A549 (cell line): ENCODE measurements around the gene CSNK1E. TPM values are rescaled to one million over a fixed set of nuclear protein-coding genes. Genes with fewer than 3 reads are reported as not detected.

ENCODE experiments used
- ATAC-seq, 2 experiments: fragments of 200-7000 bp in 1 of 2; fragments of >200 bp in 1 of 2; cut with Nextera tagmentation in 1 of 2; cut with Tn5 transposase in 1 of 2; 3 replicates each; pipeline versions ENCODE4 v1.8.0 to v1.9.1; 2018 to 2020; ENCODE audit warnings: mild to moderate bottlenecking in 1 of 2, moderate library complexity in 1 of 2
- CTCF ChIA-PET: fragments of 300-600 bp; sonication (Branson Sonifier 250); formaldehyde crosslinking; extraction: SDS; loops from one replicate; lab custom pipeline; 2021; ENCODE audit warnings: antibody characterized with exemption, inconsistent platforms; lab: Yijun Ruan, JAX
- POLR2A ChIA-PET: fragments of 350-600 bp; formaldehyde crosslinking; extraction: SDS; loops from one replicate; lab custom pipeline; 2021; ENCODE audit warnings: antibody characterized with exemption, inconsistent platforms; lab: Yijun Ruan, JAX
- DNase-seq, 2 experiments: peaks; one replicate each; pipeline versions ENCODE4 v3.0.0 to v3.0.0-alpha.2; 2011 to 2016; ENCODE audit warnings: low read depth in 1 of 2, low spot score in 1 of 2
- FAIRE-seq: peaks from 2 replicates; lab custom pipeline; 2011; peaks lifted over from hg19 to GRCh38; lab: Jason Lieb, UNC
- H3K27ac ChIP-seq, 2 experiments: fragments of >200 bp; sonication (Bioruptor Twin); formaldehyde crosslinking; 3 replicates each; pipeline ENCODE4 v1.5.1; 2016 to 2017
- H3K4me1 ChIP-seq: fragments of >200 bp; sonication (Bioruptor Twin); formaldehyde crosslinking; 3 replicates; pipeline ENCODE4 v1.6.1; 2016
- H3K4me2 ChIP-seq: fragments of >200 bp; sonication (Bioruptor Twin); formaldehyde crosslinking; 3 replicates; pipeline ENCODE4 v1.6.1; 2016
- H3K4me3 ChIP-seq: fragments of >200 bp; sonication (Bioruptor Twin); formaldehyde crosslinking; 3 replicates; pipeline ENCODE4 v1.5.1; 2016
- H3K9me3 ChIP-seq: fragments of >200 bp; sonication (Bioruptor Twin); formaldehyde crosslinking; 3 replicates; pipeline ENCODE4 v1.6.1; 2016
- BCL3 ChIP-seq: fragments of >200 bp; sonication (Bioruptor Twin); formaldehyde crosslinking; IDR thresholded peaks from 3 replicates; pipeline ENCODE4 v1.6.1; 2016
- CEBPB ChIP-seq, 2 experiments: fragments of >200 bp in 1 of 2; sonication (Bioruptor Twin) in 1 of 2; formaldehyde crosslinking in 1 of 2; IDR thresholded peaks; 2 replicates each; pipeline ENCODE4 v1.6.1; 2012 to 2016
- ELK1 ChIP-seq: fragments of 150-350 bp; IDR thresholded peaks from 2 replicates; pipeline ENCODE4 v1.6.1; 2014; ENCODE audit warnings: low read depth, mild to moderate bottlenecking, low read length
- ESRRA ChIP-seq: fragments of 150-350 bp; IDR thresholded peaks from 2 replicates; pipeline ENCODE4 v1.6.1; 2014; ENCODE audit warnings: mild to moderate bottlenecking, low read length, borderline replicate concordance
- FOSB ChIP-seq: fragments of 250-450 bp; sonication (Bioruptor Pico); IDR thresholded peaks from 2 replicates; pipeline ENCODE4 v1.5.0; 2020; ENCODE audit warnings: mild to moderate bottlenecking, moderate library complexity
- FOSL2 ChIP-seq, 2 experiments: fragments of 450-650 bp in 1 of 2; fragments of >200 bp in 1 of 2; sonication (Bioruptor Twin) in 1 of 2; formaldehyde crosslinking; IDR thresholded peaks; 2 replicates each; pipeline versions ENCODE4 v1.5.0 to v1.6.1; 2016 to 2020; ENCODE audit warnings: mild to moderate bottlenecking in 1 of 2, moderate library complexity in 1 of 2
- FOXS1 ChIP-seq: fragments of 250-450 bp; sonication (Bioruptor Pico); IDR thresholded peaks from 2 replicates; pipeline ENCODE4 v1.5.0; 2020; ENCODE audit warnings: mild to moderate bottlenecking, moderate library complexity
- GATA3 ChIP-seq: IDR thresholded peaks from 2 replicates; pipeline ENCODE4 v1.6.1; 2012; ENCODE audit warnings: borderline replicate concordance
- HEYL ChIP-seq: fragments of 250-450 bp; sonication (Bioruptor Pico); IDR thresholded peaks from 2 replicates; pipeline ENCODE4 v1.8.0; 2021; ENCODE audit warnings: mild to moderate bottlenecking, moderate library complexity
- HOXB13 ChIP-seq: fragments of 250-450 bp; sonication (Bioruptor Pico); IDR thresholded peaks from 2 replicates; pipeline ENCODE4 v1.5.0; 2020; ENCODE audit warnings: low read depth, mild to moderate bottlenecking, moderate library complexity
- JUN ChIP-seq, 2 experiments: fragments of >200 bp; sonication (Bioruptor Twin); formaldehyde crosslinking; IDR thresholded peaks; 2 replicates in 1 of 2; 3 replicates in 1 of 2; pipeline ENCODE4 v1.6.1; 2016 to 2017
- MAFK ChIP-seq: fragments of 450-650 bp; IDR thresholded peaks from 2 replicates; pipeline ENCODE4 v1.6.1; 2014; ENCODE audit not compliant: partially characterized antibody
- MAX ChIP-seq: IDR thresholded peaks from 2 replicates; pipeline ENCODE4 v1.6.1; 2012
- MAZ ChIP-seq: fragments of 150-350 bp; IDR thresholded peaks from 2 replicates; pipeline ENCODE4 v1.6.1; 2014; ENCODE audit warnings: antibody characterized with exemption, low read depth, low read length, borderline replicate concordance
- NFE2L2 ChIP-seq: fragments of 150-350 bp; conservative IDR thresholded peaks from 2 replicates; pipeline ENCODE4 v1.6.1; 2014; ENCODE audit warnings: low read length
- NPAS2 ChIP-seq: fragments of 250-450 bp; sonication (Bioruptor Pico); IDR thresholded peaks from 2 replicates; pipeline ENCODE4 v1.8.0; 2022; ENCODE audit warnings: mild to moderate bottlenecking, moderate library complexity, borderline replicate concordance
- PHF8 ChIP-seq: fragments of 200-600 bp; sonication (generic); IDR thresholded peaks from 2 replicates; pipeline ENCODE4 v1.6.1; 2016; ENCODE audit warnings: low read depth, mild to moderate bottlenecking, antibody characterized with exemption, moderate library complexity, borderline replicate concordance
- POLR2A ChIP-seq: IDR thresholded peaks from 2 replicates; pipeline ENCODE4 v1.6.1; 2012; ENCODE audit warnings: mild to moderate bottlenecking, low read length
- RCOR1 ChIP-seq: fragments of 150-350 bp; IDR thresholded peaks from 2 replicates; pipeline ENCODE4 v1.6.1; 2014; ENCODE audit warnings: antibody characterized with exemption, low read length, low read depth
- SMC3 ChIP-seq: fragments of >200 bp; sonication (Bioruptor Twin); formaldehyde crosslinking; IDR thresholded peaks from 3 replicates; pipeline ENCODE4 v1.6.1; 2018; ENCODE audit warnings: inconsistent platforms
- SREBF2 ChIP-seq: fragments of 450-650 bp; IDR thresholded peaks from 2 replicates; pipeline ENCODE4 v1.6.1; 2014; ENCODE audit warnings: mild to moderate bottlenecking, moderate library complexity
- WGBS: methylation state at CpG from one replicate; pipeline ENCODE4 v1.1.6; 2017; ENCODE audit errors: missing lambda C conversion rate; 5-methylcytosine and 5-hydroxymethylcytosine counted together
- polyA plus RNA-seq, 4 experiments: library from polyadenylated mRNA; depleted of rRNA in 3 of 4; stranded (reverse); fragments of >200 nt; fragmentation: RNase III in 1 of 4; extraction: RNeasy Plus Mini Kit Qiagen cat#74134 plus additional on column Dnase treatment in 1 of 4; gene quantifications; 2 replicates in 3 of 4; 3 replicates in 1 of 4; pipeline ENCODE4 v1.2.3, GENCODE V29; 2011 to 2017

CSNK1E gene
- polyA plus RNA-seq, 2 of the 4 experiments (the other 2 are of a cell fraction): 59.3 to 60.9 TPM

GRCh38 chr22:38272373-38273134, 44.7 kb downstream of the CSNK1E start, which contains the start of gene TMEM184B:
Gene TMEM184B (minus strand): TSS chr22:38273010. CDS start chr22:38247961, 25,049 bp downstream.
- Histone ChIP-seq H3K27ac (peak within 1 kb of the TSS; percentile 94 to 99), H3K4me3 (peak within 1 kb of the TSS; percentile 91)
- POLR2A ChIA-PET: interaction anchor here (0.6 kb wide), 1 partner anchor 55 kb away, joined by 3 read pairs; no protein-coding TSS in a partner anchor
- TF ChIP-seq ESRRA (no peak), SMC3 (no peak; the same call in 2 of the 3 replicates), PHF8 (peak; percentile 62; the same call in 1 of the 2 replicates), FOSL2 (IDR thresholded peaks at IDR 0.05) (no peak), FOSL2 (CRISPR knock-in tag; IDR thresholded peaks at IDR 0.05) (no peak), NFE2L2 (no peak), BCL3 (no peak), POLR2A (peak; percentile 75), RCOR1 (no peak), JUN (IDR thresholded peaks at IDR 0.05) (peak; percentile 34 to 75; a peak in 3 of 5 replicates)
- TF ChIP-seq, all 56 proteins: peak for 3
- Histone ChIP-seq H3K4me2 (peak within 1 kb of the TSS; percentile 93), H3K4me1 (peaks cover 29% of the 10 kb centered on the region; the same call in 2 of the 3 replicates), H3K9me3 (no peaks in the 10 kb centered on the region)
- ATAC-seq (peak; percentile 93 to 96), FAIRE-seq (no peak), DNase-seq (peak; percentile 46 to 55)
- CTCF ChIA-PET: interaction anchor here (0.6 to 0.8 kb wide), 3 partner anchors 9 to 57 kb away, joined by 3 read pairs; no protein-coding TSS in a partner anchor
- WGBS: no CpG with 5 or more reads among the region's 97 CpGs

- peak overlapping the region; percentile 93 for H3K4me2 ChIP-seq
- H3K4me1 ChIP-seq: peaks cover 29% of the 10 kb centered on the region; the same call in 2 of the 3 replicates
- DNase-seq (no peak), FAIRE-seq (no peak), ATAC-seq (peak in 1 of 2 experiments; percentile 30; a peak in 3 of 6 replicates)
- H3K9me3 ChIP-seq: no peaks in the 10 kb centered on the region
- CTCF ChIA-PET: no interaction called here
- WGBS: 28% methylated on average over 3 of the region's 7 CpGs
- H3K4me3 ChIP-seq: peak overlapping the region; percentile 91
- POLR2A ChIA-PET: no interaction called here
- peak overlapping the region; percentile 94 to 99 for H3K27ac ChIP-seq
- no peak for TF ChIP-seq FOXS1
- TF ChIP-seq MAX: no peak
Measured at GRCh38 chr22:38271927-38272372, 45.3 kb downstream of the CSNK1E start.

- TF ChIP-seq CEBPB (IDR thresholded peaks at IDR 0.05): no peak
- TF ChIP-seq MAFK: no peak
- H3K4me2 ChIP-seq: peak overlapping the region; percentile 93
- 96% methylated on average over 7 of the region's 7 CpGs for WGBS
- CTCF ChIA-PET: interaction anchor here (0.8 to 1.2 kb wide), 3 partner anchors 9 to 301 kb away, joined by 3 read pairs; no protein-coding TSS in a partner anchor
- H3K27ac ChIP-seq: no peak overlapping the region
- no peak overlapping the region; the same call in 2 of the 3 replicates for H3K4me3 ChIP-seq
- ATAC-seq (no peak), DNase-seq (no peak), FAIRE-seq (no peak)
- H3K9me3 ChIP-seq: no peaks in the 10 kb centered on the region
- H3K4me1 ChIP-seq: peaks cover 29% of the 10 kb centered on the region; the same call in 2 of the 3 replicates
- POLR2A ChIA-PET: no interaction called here
Measured at GRCh38 chr22:38271101-38271500, 46.1 kb downstream of the CSNK1E start.

GRCh38 chr22:38270091-38270992, 46.9 kb downstream of the CSNK1E start:
- FAIRE-seq: no peak
- no peak overlapping the region for H3K4me3 ChIP-seq
- H3K9me3 ChIP-seq: no peaks in the 10 kb centered on the region
- no peak for DNase-seq
- POLR2A ChIA-PET: interaction anchor here (0.5 kb wide), 1 partner anchor 9 kb away, joined by 3 read pairs; no protein-coding TSS in a partner anchor
- H3K4me1 ChIP-seq: peaks cover 29% of the 10 kb centered on the region; the same call in 2 of the 3 replicates
- H3K4me2 ChIP-seq: peak overlapping the region; percentile 93
- TF ChIP-seq ELK1 (no peak), FOSB (CRISPR knock-in tag) (no peak), FOXS1 (no peak), HOXB13 (no peak), MAZ (no peak), SREBF2 (no peak), GATA3 (no peak), NPAS2 (no peak), ESRRA (no peak), HEYL (CRISPR knock-in tag) (no peak)
- no peak for ATAC-seq
- CTCF ChIA-PET: interaction anchor here (0.8 to 1.2 kb wide), 3 partner anchors 8 to 302 kb away, joined by 3 read pairs; no protein-coding TSS in a partner anchor
- 65% methylated on average over 11 of the region's 13 CpGs for WGBS
- H3K27ac ChIP-seq: peak overlapping the region in 1 of 2 experiments; percentile 41; a peak in 1 of 6 replicates
